Measurements from ENCODE around the gene MYO18A. TPM values are rescaled to one million over a fixed set of nuclear protein-coding genes. Genes with fewer than 3 reads are reported as not detected.
A peak's percentile ranks its signal among the peaks of the same experiment; 100 is the strongest.

Gene MYO18A
- total RNA-seq, 2 donors from 2014 or later: 43.8 to 56.7 TPM

DNA sequence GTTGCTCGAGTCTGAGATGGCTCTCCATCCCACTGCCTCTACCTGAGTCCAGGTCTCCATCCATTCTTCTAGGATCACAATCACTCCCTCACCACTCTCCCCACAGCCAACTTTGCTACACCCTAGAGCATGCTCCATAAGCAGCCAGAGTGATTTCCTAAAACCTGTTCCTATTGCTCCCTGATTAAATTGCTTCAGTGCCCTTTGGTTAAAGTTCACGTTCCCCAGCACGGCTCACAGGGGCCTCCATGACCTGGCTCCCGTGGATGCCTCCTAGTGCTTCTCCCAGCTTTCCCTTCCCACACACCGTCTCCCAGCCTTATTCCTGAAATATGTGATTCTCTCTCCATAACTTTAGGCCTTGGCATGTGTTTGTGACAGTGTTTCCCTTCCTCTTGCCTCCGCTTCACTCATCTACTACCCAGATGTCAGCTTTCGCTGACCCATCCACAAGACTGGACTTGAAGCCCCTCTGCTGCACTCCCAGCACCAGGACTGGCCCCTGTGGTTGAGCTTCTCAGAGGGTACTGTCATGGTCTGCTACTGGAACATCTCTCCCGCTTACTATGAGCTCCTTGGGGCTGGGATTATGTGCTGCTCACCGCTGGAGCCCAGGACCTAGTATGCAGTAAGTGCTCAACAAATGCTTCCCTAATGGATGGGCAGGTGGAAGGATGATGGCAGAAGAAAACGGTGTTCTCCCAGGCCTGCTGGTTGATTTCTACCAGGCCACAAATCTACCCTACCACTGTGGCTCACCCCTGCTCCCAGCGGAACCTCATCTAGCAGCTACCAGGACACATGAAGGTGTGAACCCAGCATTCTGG lies 17.9 kb downstream of the MYO18A start:
- no peaks in the 10 kb centered on the region for H3K4me1 ChIP-seq (ENCODE audit: control insufficient read depth, insufficient read depth, low read length)
- no peak overlapping the region for H3K4me3 ChIP-seq (ENCODE audit: low read length)
- no peak overlapping the region for H3K27ac ChIP-seq (ENCODE audit: low read depth, low read length)
- DNase-seq: peak; percentile 31
- H3K27me3 ChIP-seq (ENCODE audit: control insufficient read depth, insufficient read depth, low read length, poor library complexity, severe bottlenecking): no peaks in the 10 kb centered on the region
- no peaks in the 10 kb centered on the region for H3K9me3 Mint-ChIP-seq
- no peak overlapping the region for H3K9ac ChIP-seq (ENCODE audit: extremely low read depth, low read length, poor library complexity, severe bottlenecking)
- no peak for TF ChIP-seq CTCF (conservative IDR thresholded peaks at IDR 0.05)
- 95 to 96% methylated on average over 7 to 11 of the region's 11 CpGs for WGBS, 2 experiments (ENCODE audit: insufficient coverage in 1 of 2, insufficient read length in 1 of 2)
- no peaks in the 10 kb centered on the region for H3K27me3 Mint-ChIP-seq (ENCODE audit: insufficient read depth)
- no peaks in the 10 kb centered on the region for H3K4me1 Mint-ChIP-seq
- peaks cover 8% of the 10 kb centered on the region for H3K36me3 Mint-ChIP-seq (ENCODE audit: low read depth)
- H3K36me3 ChIP-seq (ENCODE audit: control insufficient read depth, insufficient read depth, low read length): peaks cover 12% of the 10 kb centered on the region
- no peak overlapping the region for H3K4me3 Mint-ChIP-seq
- H3K9me3 ChIP-seq (ENCODE audit: control insufficient read depth, low read length): no peaks in the 10 kb centered on the region
- H3K27ac Mint-ChIP-seq: no peak overlapping the region

DNA sequence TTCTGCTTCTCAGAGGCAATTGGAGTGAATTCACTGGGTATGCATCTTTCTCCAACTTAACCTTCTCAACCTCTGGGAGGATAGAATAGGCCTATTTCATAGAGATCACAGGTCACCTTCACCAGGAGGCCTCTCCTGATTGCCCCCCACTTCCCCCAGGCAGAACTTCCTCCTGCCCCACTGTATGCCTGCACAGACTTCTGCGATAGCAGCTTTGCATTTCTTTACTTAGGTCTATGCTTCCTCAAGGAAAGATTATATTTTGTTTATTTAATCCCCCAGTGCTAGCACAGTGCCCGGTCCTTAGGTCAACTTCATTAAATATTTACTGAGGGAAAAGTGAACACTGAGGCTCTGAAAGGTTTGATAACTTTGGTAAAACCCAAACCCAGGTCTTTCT lies 19.9 kb downstream of the MYO18A start:
- no peaks in the 10 kb centered on the region for H3K9me3 Mint-ChIP-seq
- Histone ChIP-seq H3K9me3 (ENCODE audit: control insufficient read depth, low read length) (no peaks in the 10 kb centered on the region), H3K27ac (ENCODE audit: low read depth, low read length) (no peak overlapping the region), H3K4me1 (ENCODE audit: control insufficient read depth, insufficient read depth, low read length) (peaks cover 7% of the 10 kb centered on the region), H3K36me3 (ENCODE audit: control insufficient read depth, insufficient read depth, low read length) (peaks cover 5% of the 10 kb centered on the region), H3K27me3 (ENCODE audit: control insufficient read depth, insufficient read depth, low read length, poor library complexity, severe bottlenecking) (no peaks in the 10 kb centered on the region), H3K9ac (ENCODE audit: extremely low read depth, low read length, poor library complexity, severe bottlenecking) (no peak overlapping the region), H3K4me3 (ENCODE audit: low read length) (no peak overlapping the region)
- peaks cover 4% of the 10 kb centered on the region for H3K36me3 Mint-ChIP-seq (ENCODE audit: low read depth)
- peaks cover 13% of the 10 kb centered on the region for H3K4me1 Mint-ChIP-seq
- no peak for DNase-seq
- no peak overlapping the region for H3K27ac Mint-ChIP-seq
- 100% methylated on average over 1 to 2 of the region's 2 CpGs for WGBS, 2 experiments (ENCODE audit: insufficient coverage in 1 of 2, insufficient read length in 1 of 2)
- no peak for TF ChIP-seq CTCF (conservative IDR thresholded peaks at IDR 0.05)
- H3K27me3 Mint-ChIP-seq (ENCODE audit: insufficient read depth): no peaks in the 10 kb centered on the region
- H3K4me3 Mint-ChIP-seq: no peak overlapping the region

- H3K9me3 ChIP-seq (ENCODE audit: control insufficient read depth, low read length): no peaks in the 10 kb centered on the region
- no peak overlapping the region for H3K4me3 ChIP-seq (ENCODE audit: low read length)
- no peak for TF ChIP-seq CTCF (conservative IDR thresholded peaks at IDR 0.05)
- Mint-ChIP-seq H3K4me1 (peaks cover 19% of the 10 kb centered on the region), H3K27me3 (ENCODE audit: insufficient read depth) (no peaks in the 10 kb centered on the region), H3K9me3 (no peaks in the 10 kb centered on the region), H3K36me3 (ENCODE audit: low read depth) (peaks cover 4% of the 10 kb centered on the region), H3K27ac (no peak overlapping the region), H3K4me3 (no peak overlapping the region)
- no peak for DNase-seq
- 38 to 70% methylated on average over 2 to 3 of the region's 3 CpGs for WGBS, 2 experiments (ENCODE audit: insufficient coverage in 1 of 2, insufficient read length in 1 of 2)
- H3K27ac ChIP-seq (ENCODE audit: low read depth, low read length): no peak overlapping the region
- H3K4me1 ChIP-seq (ENCODE audit: control insufficient read depth, insufficient read depth, low read length): peaks cover 11% of the 10 kb centered on the region
- no peak overlapping the region for H3K9ac ChIP-seq (ENCODE audit: extremely low read depth, low read length, poor library complexity, severe bottlenecking)
- no peaks in the 10 kb centered on the region for H3K27me3 ChIP-seq (ENCODE audit: control insufficient read depth, insufficient read depth, low read length, poor library complexity, severe bottlenecking)
- H3K36me3 ChIP-seq (ENCODE audit: control insufficient read depth, insufficient read depth, low read length): no peaks in the 10 kb centered on the region
Measured at GRCh38 chr17:29159306-29159860, 20.8 kb downstream of the MYO18A start.

Data from endodermal cell (in vitro differentiated cells).